NK-92 treated with Interleukin-12 subunit alpha and Interleukin-12 subunit beta, amount 100 ng/mL, for 24 hours (cell line): ENCODE measurements around the gene SULT1E1.

Experiments used
- DNase-seq: peaks from one replicate; lab custom pipeline; 2025; lab: John Stamatoyannopoulos, UW

SULT1E1 gene, protein sequence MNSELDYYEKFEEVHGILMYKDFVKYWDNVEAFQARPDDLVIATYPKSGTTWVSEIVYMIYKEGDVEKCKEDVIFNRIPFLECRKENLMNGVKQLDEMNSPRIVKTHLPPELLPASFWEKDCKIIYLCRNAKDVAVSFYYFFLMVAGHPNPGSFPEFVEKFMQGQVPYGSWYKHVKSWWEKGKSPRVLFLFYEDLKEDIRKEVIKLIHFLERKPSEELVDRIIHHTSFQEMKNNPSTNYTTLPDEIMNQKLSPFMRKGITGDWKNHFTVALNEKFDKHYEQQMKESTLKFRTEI

DNA sequence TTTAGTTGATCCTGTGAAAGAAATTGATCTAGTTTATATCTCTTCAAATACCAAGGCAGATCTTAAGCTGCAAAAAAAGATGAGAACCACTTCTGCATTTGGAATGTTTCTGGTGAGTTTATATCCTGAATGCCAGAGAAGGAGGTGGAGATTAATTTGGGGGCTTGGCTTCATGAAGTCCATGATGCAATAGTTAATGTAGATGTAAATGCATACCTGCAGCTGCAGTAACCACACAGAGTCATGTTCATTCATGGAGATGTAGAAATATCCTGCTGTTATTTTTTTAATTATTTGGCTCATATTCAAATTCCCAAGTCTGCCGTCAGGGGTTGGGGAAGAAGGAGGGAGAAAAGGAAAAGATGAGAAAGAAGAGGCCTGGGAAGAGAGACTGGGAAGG lies at the start of gene SULT1E1:
SULT1E1 (minus strand) TSS at position 94 of the 400 bp plus-strand sequence. CDS start 2,501 bp downstream, outside the sequence.
- DNase-seq: no peak

DNA sequence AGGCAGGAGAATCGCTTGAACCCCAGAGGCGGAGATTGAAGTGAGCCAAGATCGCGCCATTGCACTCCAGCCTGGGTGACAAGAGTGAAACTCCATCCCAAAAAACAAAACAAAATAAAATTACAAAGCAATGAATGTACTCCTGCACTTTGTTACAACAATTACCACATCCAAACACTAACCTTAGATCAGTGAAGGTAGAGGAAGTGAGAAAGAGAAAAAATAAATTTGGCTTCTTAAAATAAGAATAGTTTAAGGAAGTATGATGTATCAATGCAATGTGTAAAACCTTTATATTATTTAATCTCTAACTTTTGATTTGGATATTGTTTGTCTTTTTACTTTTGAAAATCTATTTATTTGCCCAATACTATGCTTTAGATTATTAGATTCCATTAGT lies 49.2 kb upstream of the SULT1E1 start:
- DNase-seq: no peak

DNA sequence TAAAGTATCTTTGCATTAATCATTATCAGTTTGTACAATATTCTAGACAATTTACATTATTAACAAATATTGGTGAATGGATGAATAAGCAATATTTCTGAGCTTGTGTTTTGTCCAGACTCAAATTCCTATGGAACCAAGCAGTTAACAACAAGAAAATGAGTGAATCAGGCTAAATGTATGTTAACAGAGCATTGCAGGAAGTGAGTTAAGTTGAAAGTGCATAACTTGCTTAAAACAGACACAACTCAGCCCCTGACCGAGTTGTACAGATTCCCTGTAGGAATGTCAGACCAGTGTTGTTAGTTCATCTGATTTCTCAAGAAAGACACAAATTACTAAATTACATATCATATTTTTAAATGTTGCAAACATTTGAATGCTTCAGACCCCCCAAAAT lies 47.2 kb upstream of the SULT1E1 start:
- no peak for DNase-seq

DNA sequence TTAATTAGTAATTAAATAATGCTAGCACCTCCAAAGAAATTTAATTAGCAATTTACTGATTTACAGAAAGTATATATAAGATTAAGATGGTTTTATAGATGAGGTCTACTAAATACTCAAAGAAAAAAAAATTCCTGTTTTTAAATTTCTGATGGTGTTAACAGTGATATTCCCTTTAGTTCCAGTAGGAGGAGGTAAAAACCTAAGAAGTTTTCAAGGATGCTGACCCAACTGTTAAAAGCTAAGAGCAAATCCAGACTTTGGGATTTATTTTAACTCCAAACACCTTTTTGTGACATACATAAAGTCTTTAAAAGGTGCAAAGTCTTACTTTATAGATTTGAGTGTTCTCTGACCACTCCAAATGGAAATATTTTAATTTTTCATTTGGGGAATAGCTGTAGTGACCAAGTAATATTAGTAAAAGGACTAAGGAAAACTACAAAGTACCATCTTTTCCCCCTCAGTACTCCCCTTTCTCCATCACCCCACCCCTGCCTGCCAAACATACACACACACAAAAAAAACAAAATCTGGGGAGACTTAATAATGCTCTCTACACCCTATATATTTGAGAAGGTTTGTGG lies 36.7 kb upstream of the SULT1E1 start:
- DNase-seq: no peak

DNA sequence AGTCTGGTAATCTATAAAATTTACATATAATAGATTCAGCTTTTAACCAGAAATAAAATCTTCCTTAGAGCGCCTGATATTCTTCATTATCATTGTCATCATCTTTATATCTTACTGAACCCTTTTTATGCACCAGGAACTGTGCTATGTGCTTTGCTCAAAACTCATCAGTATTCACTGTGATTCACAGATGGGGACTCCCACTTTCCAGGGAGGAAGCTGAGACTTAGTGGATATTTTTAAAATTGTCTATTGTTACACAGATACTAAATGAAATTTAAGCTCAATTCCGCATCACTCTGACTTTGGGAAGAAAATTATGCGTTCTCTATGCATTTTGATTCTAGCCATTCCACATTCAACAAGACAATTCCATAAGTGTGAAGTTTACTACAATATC lies 34.8 kb upstream of the SULT1E1 start:
- no peak for DNase-seq

DNA sequence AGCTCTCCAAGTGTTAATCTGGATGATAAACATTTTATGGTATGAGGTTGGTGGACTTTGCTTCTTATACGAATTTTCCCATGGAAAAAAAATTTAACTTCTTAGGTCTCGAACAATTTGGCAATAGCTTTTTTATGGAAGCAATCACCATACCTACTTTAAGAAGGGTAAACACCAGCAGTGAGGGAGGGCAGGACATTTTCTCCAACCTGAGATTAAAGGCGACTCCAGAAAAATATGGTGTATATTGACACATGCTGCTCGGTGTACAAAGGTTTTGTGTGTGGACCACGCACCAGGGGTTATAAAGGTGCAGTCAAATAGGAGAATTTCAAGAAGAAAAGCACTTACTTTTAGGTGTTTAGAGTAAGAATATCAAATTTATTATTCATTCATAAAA lies 34.2 kb upstream of the SULT1E1 start:
- DNase-seq: no peak

DNA sequence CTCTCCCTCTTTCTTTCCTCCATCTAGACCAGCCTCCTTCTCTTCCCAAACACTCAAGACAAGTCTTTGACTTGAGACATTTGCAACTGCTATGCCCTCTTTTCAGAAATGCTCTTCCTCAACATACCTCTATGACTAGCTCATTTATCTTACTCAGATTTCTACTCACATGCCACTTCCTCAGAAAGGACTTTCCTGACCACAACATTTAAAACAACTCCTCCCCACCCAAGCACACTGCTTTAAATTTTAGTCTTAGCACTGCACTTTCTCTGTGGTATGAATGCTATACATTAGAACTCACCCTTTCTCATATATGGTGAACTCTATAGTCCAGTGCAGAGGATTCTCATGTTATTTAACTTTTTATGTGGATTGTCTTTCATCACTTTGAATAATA lies 28.4 kb upstream of the SULT1E1 start:
- no peak for DNase-seq

DNA sequence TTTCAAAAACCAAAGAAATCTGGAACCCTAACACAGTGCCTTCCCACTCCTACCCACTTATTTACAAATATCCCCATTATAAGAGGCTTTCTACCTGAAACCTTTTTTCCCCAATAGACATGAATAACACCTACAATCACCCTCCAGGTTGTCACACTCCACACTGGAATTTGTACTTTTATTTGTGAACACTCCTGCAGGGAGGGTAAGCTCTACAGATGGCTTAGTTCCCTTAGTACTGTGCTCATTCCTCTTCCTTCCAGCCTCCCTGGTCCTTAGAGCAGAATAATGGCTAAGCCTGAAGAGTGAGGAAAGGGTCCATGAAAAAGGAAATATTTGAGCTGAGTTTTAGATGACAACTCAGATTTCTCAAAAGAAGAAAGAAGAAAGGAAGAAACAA lies 22.2 kb upstream of the SULT1E1 start:
- DNase-seq: no peak

DNA sequence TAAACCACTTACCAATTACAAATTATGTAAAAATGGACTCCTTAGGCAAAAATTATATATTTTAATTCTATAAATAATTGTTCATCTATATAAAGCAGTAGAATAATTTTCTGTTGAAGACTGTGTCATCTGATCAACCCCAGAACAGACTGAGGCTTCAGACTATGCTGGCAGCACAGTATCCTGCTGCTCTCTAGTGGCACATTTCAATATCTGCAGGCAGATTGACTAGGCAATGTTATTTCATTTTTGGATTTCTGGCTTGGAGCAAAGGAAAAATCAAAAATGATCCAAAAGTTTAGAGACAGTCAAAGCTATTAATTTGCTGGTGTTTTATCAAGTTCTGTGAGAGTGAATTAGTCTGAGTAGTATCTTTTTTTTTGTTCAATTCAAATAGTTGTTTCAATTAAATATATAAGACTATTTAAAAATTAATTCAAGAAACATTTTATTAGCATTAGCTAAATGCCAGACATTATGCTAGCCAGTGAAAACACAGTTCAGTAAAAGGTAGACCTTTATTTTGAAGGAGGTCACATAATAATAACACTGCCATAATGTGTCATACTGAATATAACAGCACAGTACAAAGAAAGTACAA lies 21.3 kb upstream of the SULT1E1 start:
- no peak for DNase-seq

DNA sequence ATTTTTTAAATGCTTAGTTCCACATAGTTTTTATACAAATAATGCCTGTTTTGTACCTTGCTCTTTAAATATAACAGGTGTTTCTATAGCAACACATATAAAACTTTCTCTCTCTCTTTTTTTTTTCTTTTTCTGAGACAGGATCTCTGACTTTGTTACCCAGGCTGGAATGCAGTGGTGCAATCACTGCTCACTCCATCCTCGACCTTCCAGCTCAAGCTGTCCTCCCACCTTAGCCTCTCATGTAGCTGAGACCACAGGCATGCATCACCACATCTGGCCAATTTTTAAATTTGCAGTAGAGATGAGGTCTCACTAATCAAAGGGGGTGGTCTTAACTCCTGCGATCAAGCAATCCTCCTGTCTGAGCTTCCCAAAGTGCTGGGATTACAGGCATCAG lies 18.3 kb upstream of the SULT1E1 start:
- DNase-seq: no peak

DNA sequence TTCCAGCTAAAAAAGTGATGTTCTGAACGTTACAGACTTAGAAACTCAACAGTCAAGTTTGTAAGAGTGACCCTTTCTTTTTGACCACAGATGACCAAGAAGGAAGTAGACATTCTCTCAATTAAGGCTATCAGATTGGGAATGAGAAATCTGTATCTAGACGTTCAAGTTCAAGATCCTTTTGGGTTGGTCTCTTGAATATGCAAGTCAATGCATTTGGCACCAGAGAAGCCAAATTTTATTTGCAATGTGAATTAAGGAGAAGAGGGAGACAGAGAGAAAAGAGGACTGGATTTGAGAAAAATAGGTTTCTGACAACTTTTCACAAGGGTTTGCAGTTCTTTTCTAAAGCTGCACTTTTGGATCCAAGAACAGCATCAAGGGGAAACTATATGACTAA lies 17.5 kb upstream of the SULT1E1 start:
- no peak for DNase-seq

DNA sequence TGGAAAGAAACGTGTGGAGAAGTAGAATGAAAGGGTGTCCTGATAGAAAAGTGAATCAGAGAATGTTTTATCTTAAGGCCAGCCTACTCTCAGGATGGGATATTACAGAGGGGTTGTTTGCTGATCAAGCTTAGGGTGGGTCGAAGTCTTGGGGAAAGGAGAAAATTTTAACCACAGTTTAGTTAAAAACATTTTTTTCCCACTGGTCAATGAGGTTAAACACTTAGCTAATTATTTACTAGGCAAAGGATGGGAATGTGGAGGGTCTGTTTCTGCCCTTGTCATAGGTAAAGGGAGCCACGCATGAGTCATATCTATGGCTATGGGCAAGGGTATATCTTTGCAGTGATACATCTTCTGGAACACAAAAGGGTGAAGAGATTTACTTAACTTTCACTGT lies 16.1 kb upstream of the SULT1E1 start:
- DNase-seq: no peak

DNA sequence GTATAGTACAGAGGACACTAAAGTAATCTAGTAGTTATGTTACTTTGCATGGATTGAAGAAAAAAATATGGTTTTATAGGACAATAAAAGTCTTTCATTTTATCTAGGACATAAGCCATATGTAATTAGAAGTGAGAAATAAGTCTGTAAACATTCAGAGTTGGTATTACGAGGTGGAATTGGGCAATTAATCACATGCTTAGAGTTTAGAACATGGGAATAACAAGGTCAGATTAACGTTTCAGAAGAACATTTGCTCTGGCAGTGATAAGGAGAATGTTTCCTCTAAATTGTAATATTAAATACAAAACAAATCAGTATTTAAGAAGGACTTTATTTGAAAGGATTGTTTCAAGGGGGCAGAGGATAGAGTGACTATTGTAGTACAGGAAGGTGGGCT lies 15.6 kb upstream of the SULT1E1 start:
- DNase-seq: no peak

DNA sequence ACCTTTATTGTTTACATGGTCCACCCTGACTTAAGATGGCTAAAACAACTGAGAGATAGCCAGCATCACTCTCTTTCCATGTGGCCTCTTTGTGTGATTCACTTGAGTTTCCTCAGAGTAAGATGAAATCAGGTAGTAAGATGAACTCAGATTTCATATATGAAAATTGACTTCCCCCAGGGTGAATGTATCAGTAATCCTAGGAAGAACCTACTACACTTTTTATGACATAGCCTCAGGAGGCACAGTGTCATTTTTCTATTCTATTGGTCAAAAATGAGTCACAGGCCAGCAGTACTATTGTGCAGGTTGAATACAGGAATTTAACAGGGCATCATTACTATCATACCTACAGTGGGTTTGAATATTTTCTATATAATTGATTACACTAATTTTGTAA lies 14.6 kb upstream of the SULT1E1 start:
- DNase-seq: no peak

DNA sequence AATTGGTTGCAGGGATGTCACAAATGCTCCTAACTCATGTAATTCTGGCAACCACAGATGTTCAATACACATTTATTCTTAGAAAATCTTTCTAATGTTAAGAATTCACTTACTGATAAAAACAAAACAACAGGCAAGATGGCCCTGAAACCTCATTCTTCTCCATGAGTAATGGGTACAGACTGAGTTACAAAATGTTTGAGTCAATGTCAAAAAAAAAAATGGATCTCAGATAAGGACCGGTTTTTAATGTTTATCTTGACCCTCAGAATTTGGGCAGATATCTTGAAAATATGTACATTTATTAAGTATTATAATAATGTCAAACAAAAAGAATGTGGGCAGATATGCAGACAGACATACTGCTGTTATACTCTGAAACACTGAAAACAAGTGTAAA lies 1.8 kb upstream of the SULT1E1 start:
- no peak for DNase-seq

DNA sequence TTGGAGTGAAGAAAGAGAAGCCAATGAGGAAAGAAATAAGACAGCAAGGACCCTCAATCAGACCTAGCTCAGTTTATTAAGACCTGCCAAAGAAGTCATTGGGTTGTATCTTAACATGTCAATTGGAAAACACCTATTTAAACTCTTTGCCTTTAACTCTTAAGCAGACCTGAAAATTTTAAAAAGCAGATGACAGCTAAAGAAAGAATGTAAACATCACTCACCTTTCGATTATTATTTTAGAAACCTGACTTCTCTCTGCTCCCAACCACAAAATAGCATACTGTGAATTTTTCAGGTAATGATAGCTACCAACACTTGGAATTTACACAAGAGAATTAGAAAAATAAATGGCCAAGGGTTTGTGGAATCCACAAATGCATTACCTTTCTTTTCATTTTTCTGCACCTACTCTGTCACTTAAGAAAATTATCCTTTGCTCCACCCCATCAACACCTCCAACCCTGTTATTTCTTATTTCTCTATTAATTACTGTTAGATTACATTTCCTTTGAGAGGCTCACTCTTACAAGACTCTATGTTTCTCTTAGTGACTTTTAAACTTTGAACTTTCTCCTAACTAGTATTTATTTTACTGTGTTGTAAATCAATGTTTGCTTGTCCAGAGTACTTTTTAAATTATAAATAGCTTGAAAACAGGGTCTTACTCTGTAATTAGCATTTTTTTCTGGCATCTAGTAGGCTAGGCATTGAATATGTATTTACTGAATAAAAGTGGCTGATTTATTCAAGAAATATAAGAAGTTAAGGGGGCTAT lies 765 bp upstream of the SULT1E1 start:
- DNase-seq: no peak

DNA sequence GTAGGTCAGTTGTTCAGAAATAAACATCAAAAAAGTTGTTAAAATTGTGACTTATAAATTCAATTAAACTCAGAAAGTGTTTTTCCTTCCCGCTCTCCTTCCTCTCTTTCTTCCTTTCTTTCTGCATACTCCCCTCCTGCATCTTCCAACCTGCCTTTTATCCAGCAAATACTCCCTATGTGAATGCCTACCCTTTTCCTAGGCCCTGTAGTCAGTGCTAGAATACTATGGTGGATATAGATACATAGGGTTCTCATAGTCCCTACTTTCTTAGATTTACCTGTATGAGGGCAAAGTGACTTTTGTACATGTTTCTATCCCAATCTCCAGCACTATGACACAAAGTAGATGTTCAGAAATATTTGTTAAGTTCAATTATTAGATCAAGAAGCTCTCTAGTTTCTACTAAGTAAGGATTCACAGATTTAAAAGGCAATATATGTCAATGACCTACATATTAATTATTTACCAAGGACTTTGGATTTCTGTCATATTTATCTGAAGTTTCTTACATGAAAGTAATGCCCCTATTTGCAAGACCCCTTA lies 732 bp downstream of the SULT1E1 start:
- no peak for DNase-seq

DNA sequence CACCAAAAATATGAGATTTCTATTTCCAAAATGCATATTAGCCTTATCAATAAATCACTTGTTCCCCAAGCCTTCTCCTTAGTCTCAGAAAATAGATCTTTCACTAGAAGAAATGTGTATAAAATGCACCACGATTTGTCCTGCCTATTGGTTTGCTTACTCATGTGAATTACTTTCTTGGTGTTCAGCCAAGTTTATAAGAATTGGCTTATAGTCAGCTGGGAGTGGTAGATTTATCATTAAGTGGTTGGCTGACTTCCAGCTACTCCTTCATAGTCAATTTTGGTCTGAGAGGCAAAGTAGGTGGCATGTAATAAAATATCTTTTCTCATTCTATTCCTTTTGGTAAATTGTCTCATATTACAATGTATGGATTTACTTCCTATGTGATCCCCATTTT lies 1.3 kb downstream of the SULT1E1 start:
- DNase-seq: no peak

DNA sequence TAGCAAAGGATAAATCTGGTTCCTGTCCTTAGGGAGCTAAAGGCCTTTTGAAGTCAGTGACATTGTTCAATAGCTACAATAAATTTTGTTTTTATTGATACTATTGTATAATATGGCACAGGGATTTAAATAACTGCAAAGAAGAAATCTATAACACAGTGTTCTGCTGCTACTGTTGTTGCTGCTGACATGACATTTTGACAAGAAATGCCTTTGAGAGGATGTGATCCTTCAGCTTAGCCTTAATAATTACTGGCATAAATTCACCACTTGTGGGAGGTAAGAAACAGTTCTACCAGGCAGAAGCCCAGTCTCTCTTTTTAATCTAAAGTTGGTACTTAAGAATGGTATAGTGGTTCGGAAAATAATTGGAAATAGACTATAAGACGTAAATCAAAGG lies 4.1 kb downstream of the SULT1E1 start:
- DNase-seq: no peak

DNA sequence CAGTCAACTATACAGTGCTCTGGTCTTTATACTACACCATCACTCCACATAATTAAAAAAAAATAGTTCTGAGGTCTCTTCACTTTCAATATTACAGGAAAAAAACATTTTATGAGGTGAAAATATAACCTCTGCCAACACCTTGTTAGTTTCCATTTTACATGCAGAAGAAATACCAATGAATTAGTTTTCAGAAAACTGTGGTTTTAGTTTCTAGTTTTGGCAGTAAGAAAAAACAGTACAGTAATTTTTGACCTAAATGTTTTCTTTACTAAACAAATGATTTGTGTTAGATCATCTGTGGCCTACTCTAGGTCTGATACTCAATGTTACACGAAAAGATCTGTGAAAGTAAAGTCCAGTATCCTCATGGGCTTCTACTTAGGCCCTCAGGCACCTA lies 10.0 kb downstream of the SULT1E1 start:
- DNase-seq: no peak

DNA sequence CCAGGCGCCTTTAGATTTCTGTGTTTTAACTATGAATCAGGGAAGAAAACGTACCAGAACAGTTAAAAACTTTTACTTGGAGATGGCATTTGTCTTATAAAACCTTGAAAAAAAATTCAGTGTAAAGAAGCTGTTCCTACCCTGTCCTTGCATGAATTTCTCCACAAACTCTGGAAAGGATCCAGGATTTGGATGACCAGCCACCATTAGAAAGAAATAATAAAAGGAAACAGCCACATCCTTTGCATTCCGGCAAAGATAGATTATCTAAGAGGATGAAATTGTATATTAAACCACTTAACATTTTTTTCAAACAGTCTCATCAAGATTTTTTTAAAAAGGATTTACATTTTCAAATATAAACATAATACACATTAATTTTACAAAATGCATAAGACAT lies 10.6 kb downstream of the SULT1E1 start:
- no peak for DNase-seq

DNA sequence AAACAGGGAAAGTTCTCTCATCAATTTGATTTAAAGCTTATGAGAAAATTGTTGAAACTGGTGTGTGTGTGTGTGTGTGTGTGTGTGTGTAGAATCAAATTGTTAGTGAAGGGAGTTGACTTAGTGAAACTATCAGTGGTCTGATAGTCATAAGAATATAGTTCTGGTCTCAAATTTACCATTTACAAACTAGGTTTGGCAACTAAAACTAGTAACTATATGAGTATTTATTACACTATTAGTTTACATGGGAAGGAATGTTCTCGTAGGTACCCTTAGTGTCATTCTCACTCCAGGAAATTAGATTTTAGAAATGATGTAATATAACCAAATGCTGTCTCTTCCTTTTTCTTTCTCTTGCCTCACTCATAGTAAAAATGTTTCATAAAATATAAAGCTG lies 11.9 kb downstream of the SULT1E1 start:
- DNase-seq: no peak

DNA sequence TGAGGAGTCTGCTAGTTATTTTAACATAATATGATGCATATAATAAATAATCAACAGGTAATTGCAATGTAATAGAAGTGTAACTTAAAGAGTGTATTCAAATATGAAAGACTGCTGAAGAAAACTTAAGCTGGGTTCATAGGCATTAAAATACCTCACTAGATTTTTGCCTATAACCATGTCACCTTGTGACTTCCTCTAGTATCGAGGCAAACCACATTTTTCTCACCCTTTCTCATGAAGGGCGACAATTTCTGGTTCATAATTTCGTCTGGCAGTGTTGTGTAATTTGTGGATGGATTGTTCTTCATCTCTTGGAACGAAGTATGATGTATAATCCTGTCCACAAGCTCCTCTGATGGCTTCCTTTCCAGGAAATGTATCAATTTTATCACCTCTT lies 16.0 kb downstream of the SULT1E1 start:
- DNase-seq: no peak
